ENCODE measurements around the gene TMC5.

Gene TMC5

DNA sequence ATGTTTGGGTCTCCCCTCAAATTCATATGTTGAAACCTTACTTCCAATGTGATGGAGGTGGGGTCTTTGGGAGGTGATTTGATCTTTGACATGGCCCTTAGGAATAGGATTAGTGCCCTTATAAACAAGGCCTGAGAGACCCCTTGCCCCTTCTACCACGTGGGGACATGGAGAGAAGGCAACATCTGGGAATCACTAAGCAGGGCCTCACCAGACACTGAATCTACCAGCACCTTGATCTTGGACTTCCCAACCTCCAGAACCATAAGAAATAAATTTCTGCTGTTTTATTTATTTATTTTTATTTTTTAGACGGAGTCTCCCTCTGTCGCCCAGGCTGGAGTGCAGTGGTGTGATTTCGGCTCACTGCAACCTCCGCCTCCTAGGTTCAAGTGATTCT is 64.1 kb downstream of the TMC5 start:
- Histone ChIP-seq H3K4me3 (ENCODE audit: low read length) (no peak overlapping the region), H3K27ac (ENCODE audit: low read length) (no peak overlapping the region)
- no peak for TF ChIP-seq EZH2 (optimal IDR thresholded peaks at IDR 0.05; ENCODE audit: low read depth, low read length)
- no peak for TF ChIP-seq EZH2phosphoT487 (IDR thresholded peaks at IDR 0.05; ENCODE audit: low read length)
- no peak for TF ChIP-seq CTCF (IDR thresholded peaks at IDR 0.05; ENCODE audit: low read length)

DNA sequence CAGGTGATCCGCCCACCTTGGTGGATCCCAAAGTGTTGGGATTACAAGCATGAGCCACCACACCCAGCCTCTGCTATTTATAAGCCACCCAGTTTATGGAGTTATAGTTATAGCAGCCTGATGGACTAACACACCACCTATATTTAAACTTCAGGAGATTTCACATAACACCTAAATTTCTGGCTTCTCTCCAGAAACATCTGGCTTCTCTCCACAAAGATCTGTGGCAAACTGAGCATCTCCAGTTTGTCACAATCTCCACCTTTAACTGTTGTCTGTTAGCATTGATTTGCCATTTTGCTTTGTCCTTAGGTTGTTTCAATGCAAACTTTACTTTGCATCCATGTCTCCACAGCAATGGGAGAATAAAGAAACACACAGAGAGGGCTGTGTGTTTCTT is 64.6 kb downstream of the TMC5 start:
- no peaks in the 10 kb centered on the region for H3K4me1 ChIP-seq (ENCODE audit: low read length)
- TF ChIP-seq EZH2 (optimal IDR thresholded peaks at IDR 0.05; ENCODE audit: low read depth, low read length) (no peak), CTCF (IDR thresholded peaks at IDR 0.05; ENCODE audit: low read length) (no peak), EZH2phosphoT487 (IDR thresholded peaks at IDR 0.05; ENCODE audit: low read length) (no peak)
- no peaks in the 10 kb centered on the region for H3K79me2 ChIP-seq (ENCODE audit: low read length)
- no peaks in the 10 kb centered on the region for H3K36me3 ChIP-seq (replicated peaks; ENCODE audit: insufficient read depth, low read length)
- no peak overlapping the region for H3K27ac ChIP-seq (ENCODE audit: low read length)
- H2AFZ ChIP-seq (ENCODE audit: low read length), result no peak overlapping the region
- H3K9me3 ChIP-seq (replicated peaks; ENCODE audit: insufficient read depth, low read length), result no peaks in the 10 kb centered on the region
- no peak for DNase-seq
- no peak overlapping the region for H3K4me2 ChIP-seq (ENCODE audit: low read depth, low read length)
- H3K9me2 ChIP-seq (replicated peaks; ENCODE audit: insufficient read depth, low read length), result no peaks in the 10 kb centered on the region
- no peak overlapping the region for H3K4me3 ChIP-seq (ENCODE audit: low read length)
- no peaks in the 10 kb centered on the region for H4K20me1 ChIP-seq (ENCODE audit: insufficient read depth, low read length)
- H3K27me3 ChIP-seq (replicated peaks; ENCODE audit: insufficient read depth, low read length), result no peaks in the 10 kb centered on the region
- no peaks in the 10 kb centered on the region for H3F3A ChIP-seq (ENCODE audit: insufficient read depth, low read length)
- no peak overlapping the region for H3K9ac ChIP-seq (ENCODE audit: low read length)

More for the DNA sequence above, 64.1 kb downstream of the TMC5 start:
- Histone ChIP-seq H3K4me1 (ENCODE audit: low read length) (no peaks in the 10 kb centered on the region), H3K9ac (ENCODE audit: low read length) (no peak overlapping the region), H3K4me2 (ENCODE audit: low read depth, low read length) (no peak overlapping the region), H2AFZ (ENCODE audit: low read length) (no peak overlapping the region), H3K36me3 (replicated peaks; ENCODE audit: insufficient read depth, low read length) (no peaks in the 10 kb centered on the region), H3K27me3 (replicated peaks; ENCODE audit: insufficient read depth, low read length) (no peaks in the 10 kb centered on the region), H3K9me2 (replicated peaks; ENCODE audit: insufficient read depth, low read length) (no peaks in the 10 kb centered on the region), H4K20me1 (ENCODE audit: insufficient read depth, low read length) (no peaks in the 10 kb centered on the region), H3F3A (ENCODE audit: insufficient read depth, low read length) (no peaks in the 10 kb centered on the region), H3K9me3 (replicated peaks; ENCODE audit: insufficient read depth, low read length) (no peaks in the 10 kb centered on the region), H3K79me2 (ENCODE audit: low read length) (no peaks in the 10 kb centered on the region)
- DNase-seq, result no peak

GRCh38 chr16:19484096-19484495 is 66.4 kb downstream of the TMC5 start:
- Histone ChIP-seq H3K4me1 (ENCODE audit: low read length) (no peaks in the 10 kb centered on the region), H3K36me3 (replicated peaks; ENCODE audit: insufficient read depth, low read length) (no peaks in the 10 kb centered on the region), H3K4me2 (ENCODE audit: low read depth, low read length) (no peak overlapping the region), H2AFZ (ENCODE audit: low read length) (no peak overlapping the region), H3F3A (ENCODE audit: insufficient read depth, low read length) (no peaks in the 10 kb centered on the region), H3K4me3 (ENCODE audit: low read length) (no peak overlapping the region), H3K27ac (ENCODE audit: low read length) (no peak overlapping the region), H3K27me3 (replicated peaks; ENCODE audit: insufficient read depth, low read length) (no peaks in the 10 kb centered on the region), H4K20me1 (ENCODE audit: insufficient read depth, low read length) (no peaks in the 10 kb centered on the region), H3K9ac (ENCODE audit: low read length) (no peak overlapping the region), H3K9me3 (replicated peaks; ENCODE audit: insufficient read depth, low read length) (no peaks in the 10 kb centered on the region), H3K9me2 (replicated peaks; ENCODE audit: insufficient read depth, low read length) (no peaks in the 10 kb centered on the region), H3K79me2 (ENCODE audit: low read length) (no peaks in the 10 kb centered on the region)
- TF ChIP-seq CTCF (IDR thresholded peaks at IDR 0.05; ENCODE audit: low read length), result no peak
- no peak for TF ChIP-seq EZH2phosphoT487 (IDR thresholded peaks at IDR 0.05; ENCODE audit: low read length)
- no peak for TF ChIP-seq EZH2 (optimal IDR thresholded peaks at IDR 0.05; ENCODE audit: low read depth, low read length)
- no peak for DNase-seq
